ENCODE measurements around the gene LYRM4.

The LYRM4 gene

GRCh38 chr6:5219011-5219691 lies 41.6 kb downstream of the LYRM4 start:
- DNase-seq (ENCODE audit: low spot score), result no peak
- H3K4me3 ChIP-seq (ENCODE audit: severe bottlenecking), result no peak overlapping the region
- TF ChIP-seq CTCF (IDR thresholded peaks at IDR 0.05; ENCODE audit: poor library complexity, severe bottlenecking), result no peak
- H3K9me3 ChIP-seq (ENCODE audit: severe bottlenecking), result no peaks in the 10 kb centered on the region
- ATAC-seq (ENCODE audit: low read depth), result no peak
- no peaks in the 10 kb centered on the region for H3K4me1 ChIP-seq (ENCODE audit: insufficient read depth, poor library complexity, severe bottlenecking)
- H3K27me3 ChIP-seq (ENCODE audit: insufficient read depth, poor library complexity, severe bottlenecking), result no peaks in the 10 kb centered on the region
- no peak overlapping the region for H3K27ac ChIP-seq (ENCODE audit: poor library complexity, severe bottlenecking)
- H3K36me3 ChIP-seq (ENCODE audit: low read depth), result peaks cover 15% of the 10 kb centered on the region; the same call in 1 of the 2 replicates

- Histone ChIP-seq H3K27ac (ENCODE audit: poor library complexity, severe bottlenecking) (no peak overlapping the region), H3K4me3 (ENCODE audit: severe bottlenecking) (no peak overlapping the region), H3K36me3 (ENCODE audit: low read depth) (peaks cover 8% of the 10 kb centered on the region), H3K27me3 (ENCODE audit: insufficient read depth, poor library complexity, severe bottlenecking) (no peaks in the 10 kb centered on the region), H3K4me1 (ENCODE audit: insufficient read depth, poor library complexity, severe bottlenecking) (no peaks in the 10 kb centered on the region), H3K9me3 (ENCODE audit: severe bottlenecking) (no peaks in the 10 kb centered on the region)
- no peak for ATAC-seq (ENCODE audit: low read depth)
- TF ChIP-seq CTCF (IDR thresholded peaks at IDR 0.05; ENCODE audit: poor library complexity, severe bottlenecking), result no peak
- no peak for DNase-seq (ENCODE audit: low spot score)
Measured at GRCh38 chr6:5217356-5217755, 43.4 kb downstream of the LYRM4 start.

- H3K27me3 ChIP-seq (ENCODE audit: insufficient read depth, poor library complexity, severe bottlenecking), result no peaks in the 10 kb centered on the region
- peaks cover 10% of the 10 kb centered on the region for H3K36me3 ChIP-seq (ENCODE audit: low read depth)
- H3K9me3 ChIP-seq (ENCODE audit: severe bottlenecking), result no peaks in the 10 kb centered on the region
- no peak for TF ChIP-seq CTCF (IDR thresholded peaks at IDR 0.05; ENCODE audit: poor library complexity, severe bottlenecking)
- no peaks in the 10 kb centered on the region for H3K4me1 ChIP-seq (ENCODE audit: insufficient read depth, poor library complexity, severe bottlenecking)
- ATAC-seq (ENCODE audit: low read depth), result no peak
- H3K4me3 ChIP-seq (ENCODE audit: severe bottlenecking), result no peak overlapping the region
- DNase-seq (ENCODE audit: low spot score), result no peak
- H3K27ac ChIP-seq (ENCODE audit: poor library complexity, severe bottlenecking), result no peak overlapping the region
Measured at GRCh38 chr6:5215799-5216198, 45.0 kb downstream of the LYRM4 start.

GRCh38 chr6:5215159-5215558 lies 45.6 kb downstream of the LYRM4 start:
- DNase-seq (ENCODE audit: low spot score) (no peak), ATAC-seq (ENCODE audit: low read depth) (no peak)
- Histone ChIP-seq H3K27ac (ENCODE audit: poor library complexity, severe bottlenecking) (no peak overlapping the region), H3K27me3 (ENCODE audit: insufficient read depth, poor library complexity, severe bottlenecking) (no peaks in the 10 kb centered on the region), H3K4me3 (ENCODE audit: severe bottlenecking) (no peak overlapping the region), H3K9me3 (ENCODE audit: severe bottlenecking) (no peaks in the 10 kb centered on the region), H3K4me1 (ENCODE audit: insufficient read depth, poor library complexity, severe bottlenecking) (no peaks in the 10 kb centered on the region), H3K36me3 (ENCODE audit: low read depth) (peaks cover 10% of the 10 kb centered on the region)
- TF ChIP-seq CTCF (IDR thresholded peaks at IDR 0.05; ENCODE audit: poor library complexity, severe bottlenecking), result peak; percentile 20

- Histone ChIP-seq H3K4me3 (ENCODE audit: severe bottlenecking) (no peak overlapping the region), H3K9me3 (ENCODE audit: severe bottlenecking) (no peaks in the 10 kb centered on the region), H3K27ac (ENCODE audit: poor library complexity, severe bottlenecking) (no peak overlapping the region), H3K27me3 (ENCODE audit: insufficient read depth, poor library complexity, severe bottlenecking) (no peaks in the 10 kb centered on the region), H3K36me3 (ENCODE audit: low read depth) (peaks cover 10% of the 10 kb centered on the region), H3K4me1 (ENCODE audit: insufficient read depth, poor library complexity, severe bottlenecking) (no peaks in the 10 kb centered on the region)
- ATAC-seq (ENCODE audit: low read depth), result peak; percentile 45; the same call in 1 of the 3 replicates
- TF ChIP-seq CTCF (IDR thresholded peaks at IDR 0.05; ENCODE audit: poor library complexity, severe bottlenecking), result peak; percentile 45
- DNase-seq (ENCODE audit: low spot score), result no peak
Measured at GRCh38 chr6:5214570-5215052, 46.1 kb downstream of the LYRM4 start.

Data from RWPE2 (cell line).